ENCODE results near the gene TMIGD2.
"Not testable (repeated sequence)": the region's sequence is repeated elsewhere in the genome, so short reads cannot be mapped to it uniquely, and the experiment has no call there.

TMIGD2 gene

GRCh38 chr19:4268816-4269430 lies 33.3 kb downstream of the TMIGD2 start:
- no peak for FAIRE-seq
- DNase-seq (ENCODE audit: insufficient read length, low spot score), result no peak

- FAIRE-seq, result no peak
- no peak for DNase-seq (ENCODE audit: insufficient read length, low spot score)
These were observed 34.0 kb downstream of the TMIGD2 start for GRCh38 chr19:4267901-4268815.

- DNase-seq (ENCODE audit: insufficient read length, low spot score) (no peak), FAIRE-seq (no peak)
These were observed 34.9 kb downstream of the TMIGD2 start for GRCh38 chr19:4267101-4267900.

GRCh38 chr19:4266253-4267000 lies 35.8 kb downstream of the TMIGD2 start:
- FAIRE-seq, result no peak

GRCh38 chr19:4264812-4265211 lies 37.4 kb downstream of the TMIGD2 start:
- no peak for DNase-seq (ENCODE audit: insufficient read length, low spot score)
- no peak for FAIRE-seq

More at GRCh38 chr19:4266253-4267000, 35.8 kb downstream of the TMIGD2 start:
- DNase-seq (ENCODE audit: insufficient read length, low spot score), result no peak

- FAIRE-seq (no peak), DNase-seq (ENCODE audit: insufficient read length, low spot score) (no peak)
These were observed 41.5 kb downstream of the TMIGD2 start for GRCh38 chr19:4260613-4261191.

- no peak for FAIRE-seq
- DNase-seq (ENCODE audit: insufficient read length, low spot score), result no peak
These were observed 44.0 kb downstream of the TMIGD2 start for GRCh38 chr19:4258181-4258580.

- no peak for FAIRE-seq
- DNase-seq (ENCODE audit: insufficient read length, low spot score), result no peak
These were observed 45.2 kb downstream of the TMIGD2 start for GRCh38 chr19:4257025-4257424.

GRCh38 chr19:4256563-4256962 lies 45.6 kb downstream of the TMIGD2 start:
- FAIRE-seq, result no peak
- DNase-seq (ENCODE audit: insufficient read length, low spot score), result no peak

GRCh38 chr19:4246767-4247593 lies 55.2 kb downstream of the TMIGD2 start, which contains the start of gene YJU2:
YJU2 (plus strand) TSS chr19:4247080; CDS start chr19:4247147, 67 bp downstream.
- DNase-seq (ENCODE audit: insufficient read length, low spot score) (peak; percentile 97), FAIRE-seq (no peak)

GRCh38 chr19:4245938-4246337 lies 56.3 kb downstream of the TMIGD2 start:
- not testable (repeated sequence) for FAIRE-seq

More at GRCh38 chr19:4245938-4246337, 56.3 kb downstream of the TMIGD2 start:
- not testable (repeated sequence) for DNase-seq (ENCODE audit: insufficient read length, low spot score)

Measured in HTR-8/SVneo (cell line).